ENCODE measurements around the gene HAUS7. TPM values are rescaled to one million over a fixed set of nuclear protein-coding genes. Genes with fewer than 3 reads are reported as not detected.

HAUS7 gene
- total RNA-seq, 1 donor from 2014 or later: 24.6 TPM

DNA sequence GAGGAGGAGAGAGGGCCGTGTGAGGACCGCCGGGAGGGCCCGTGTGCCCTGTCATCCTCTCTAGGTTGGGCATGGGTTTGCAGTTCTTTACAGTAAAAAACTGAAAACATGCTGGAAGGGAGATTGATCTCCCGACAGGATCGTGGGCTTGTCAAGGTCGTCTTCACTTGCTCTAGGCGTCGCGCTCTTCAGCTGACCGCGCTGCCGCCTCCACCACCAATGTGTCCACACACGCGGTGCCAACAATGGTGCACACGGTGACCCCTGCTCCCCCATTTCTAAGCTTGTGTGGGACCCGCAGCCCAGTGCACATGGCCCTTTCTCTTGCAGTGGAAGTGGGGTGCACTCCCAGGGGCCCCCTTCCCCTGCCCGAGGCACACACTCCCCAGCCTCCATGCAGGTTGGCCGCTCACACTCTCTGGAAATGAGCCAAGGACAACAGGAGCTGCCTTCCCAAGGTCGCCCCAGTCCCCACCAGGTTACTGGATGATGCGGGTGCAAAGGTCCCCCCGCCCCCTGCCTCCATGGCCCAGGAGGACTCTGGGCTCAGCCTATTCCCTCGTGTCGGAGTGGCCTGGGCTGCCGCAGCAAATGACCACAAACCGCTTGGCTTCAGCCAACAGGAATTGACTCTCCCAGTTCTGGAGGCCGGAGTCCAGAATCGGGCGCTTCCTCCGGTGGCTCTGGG, 60.8 kb downstream of the HAUS7 start:
- Mint-ChIP-seq H3K27me3 (ENCODE audit: unreplicated experiment) (peaks cover 2% of the 10 kb centered on the region), H3K9me3 (ENCODE audit: unreplicated experiment) (peaks cover 1% of the 10 kb centered on the region), H3K4me1 (ENCODE audit: low read depth, unreplicated experiment) (no peaks in the 10 kb centered on the region), H3K27ac (ENCODE audit: unreplicated experiment) (no peak overlapping the region), H3K4me3 (ENCODE audit: unreplicated experiment) (no peak overlapping the region), H3K36me3 (ENCODE audit: unreplicated experiment) (no peaks in the 10 kb centered on the region)
- TF ChIP-seq, protein P1, sequence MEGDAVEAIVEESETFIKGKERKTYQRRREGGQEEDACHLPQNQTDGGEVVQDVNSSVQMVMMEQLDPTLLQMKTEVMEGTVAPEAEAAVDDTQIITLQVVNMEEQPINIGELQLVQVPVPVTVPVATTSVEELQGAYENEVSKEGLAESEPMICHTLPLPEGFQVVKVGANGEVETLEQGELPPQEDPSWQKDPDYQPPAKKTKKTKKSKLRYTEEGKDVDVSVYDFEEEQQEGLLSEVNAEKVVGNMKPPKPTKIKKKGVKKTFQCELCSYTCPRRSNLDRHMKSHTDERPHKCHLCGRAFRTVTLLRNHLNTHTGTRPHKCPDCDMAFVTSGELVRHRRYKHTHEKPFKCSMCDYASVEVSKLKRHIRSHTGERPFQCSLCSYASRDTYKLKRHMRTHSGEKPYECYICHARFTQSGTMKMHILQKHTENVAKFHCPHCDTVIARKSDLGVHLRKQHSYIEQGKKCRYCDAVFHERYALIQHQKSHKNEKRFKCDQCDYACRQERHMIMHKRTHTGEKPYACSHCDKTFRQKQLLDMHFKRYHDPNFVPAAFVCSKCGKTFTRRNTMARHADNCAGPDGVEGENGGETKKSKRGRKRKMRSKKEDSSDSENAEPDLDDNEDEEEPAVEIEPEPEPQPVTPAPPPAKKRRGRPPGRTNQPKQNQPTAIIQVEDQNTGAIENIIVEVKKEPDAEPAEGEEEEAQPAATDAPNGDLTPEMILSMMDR (IDR thresholded peaks at IDR 0.05; ENCODE audit: partially characterized antibody, unreplicated experiment): no peak
- no peak for DNase-seq

DNA sequence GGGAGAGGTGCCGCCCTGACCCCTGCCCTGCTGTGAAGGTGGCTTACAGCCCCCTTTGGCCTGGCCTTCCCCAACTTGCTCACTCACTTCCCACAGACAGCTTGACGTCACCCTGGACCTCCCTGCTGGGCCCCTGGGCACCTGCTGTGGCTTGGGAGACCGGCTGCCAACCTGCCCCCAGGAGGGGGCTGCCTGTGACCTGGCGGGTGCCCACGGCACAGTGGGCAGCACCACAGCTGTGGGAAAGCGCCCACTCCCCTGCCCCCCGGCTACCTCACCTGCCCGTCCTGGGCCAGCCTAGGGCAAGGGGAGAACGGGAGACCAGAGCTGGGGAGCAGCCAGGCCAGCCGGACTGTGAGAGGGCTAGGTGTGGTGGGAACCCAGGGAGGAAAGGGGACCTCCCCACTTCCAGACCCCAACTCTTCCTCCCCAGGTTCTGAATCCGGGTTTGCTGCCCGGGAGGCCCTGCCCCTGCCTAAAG, 61.5 kb downstream of the HAUS7 start:
- Mint-ChIP-seq H3K4me1 (ENCODE audit: low read depth, unreplicated experiment) (no peaks in the 10 kb centered on the region), H3K36me3 (ENCODE audit: unreplicated experiment) (no peaks in the 10 kb centered on the region), H3K27ac (ENCODE audit: unreplicated experiment) (no peak overlapping the region), H3K27me3 (ENCODE audit: unreplicated experiment) (peaks cover 2% of the 10 kb centered on the region), H3K4me3 (ENCODE audit: unreplicated experiment) (no peak overlapping the region), H3K9me3 (ENCODE audit: unreplicated experiment) (peaks cover 1% of the 10 kb centered on the region)
- no peak for DNase-seq
- TF ChIP-seq, protein P1 (IDR thresholded peaks at IDR 0.05; ENCODE audit: partially characterized antibody, unreplicated experiment): no peak

DNA sequence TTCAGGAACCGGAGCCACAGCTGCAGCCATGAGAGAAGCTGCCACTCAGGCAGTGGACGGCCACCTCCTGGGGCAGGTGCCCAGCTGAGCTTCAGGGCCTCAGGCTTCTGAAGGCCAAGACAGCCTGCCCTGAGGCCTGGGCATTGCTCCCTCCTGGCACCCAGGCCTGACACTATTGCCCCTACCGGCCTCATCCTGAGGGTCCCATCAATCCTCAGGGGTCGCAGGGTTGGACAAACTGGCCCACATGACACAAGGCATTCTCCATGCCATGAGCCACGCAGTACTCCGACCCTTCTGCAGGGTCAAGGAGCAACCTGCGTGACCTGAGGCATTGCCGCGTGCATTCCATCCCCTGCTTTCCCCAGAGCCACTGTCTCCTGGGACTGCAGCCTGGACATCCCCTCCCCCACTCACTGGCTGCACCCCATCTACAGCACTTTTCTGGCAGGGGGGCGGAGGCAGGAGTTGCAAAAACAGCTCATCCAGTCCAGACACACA, 62.1 kb downstream of the HAUS7 start:
- no peak overlapping the region for H3K27ac Mint-ChIP-seq (ENCODE audit: unreplicated experiment)
- DNase-seq: no peak
- no peaks in the 10 kb centered on the region for H3K4me1 Mint-ChIP-seq (ENCODE audit: low read depth, unreplicated experiment)
- TF ChIP-seq, protein P1 (IDR thresholded peaks at IDR 0.05; ENCODE audit: partially characterized antibody, unreplicated experiment): no peak
- H3K27me3 Mint-ChIP-seq (ENCODE audit: unreplicated experiment): peaks cover 2% of the 10 kb centered on the region
- H3K4me3 Mint-ChIP-seq (ENCODE audit: unreplicated experiment): no peak overlapping the region
- H3K36me3 Mint-ChIP-seq (ENCODE audit: unreplicated experiment): no peaks in the 10 kb centered on the region
- peaks cover 1% of the 10 kb centered on the region for H3K9me3 Mint-ChIP-seq (ENCODE audit: unreplicated experiment)

DNA sequence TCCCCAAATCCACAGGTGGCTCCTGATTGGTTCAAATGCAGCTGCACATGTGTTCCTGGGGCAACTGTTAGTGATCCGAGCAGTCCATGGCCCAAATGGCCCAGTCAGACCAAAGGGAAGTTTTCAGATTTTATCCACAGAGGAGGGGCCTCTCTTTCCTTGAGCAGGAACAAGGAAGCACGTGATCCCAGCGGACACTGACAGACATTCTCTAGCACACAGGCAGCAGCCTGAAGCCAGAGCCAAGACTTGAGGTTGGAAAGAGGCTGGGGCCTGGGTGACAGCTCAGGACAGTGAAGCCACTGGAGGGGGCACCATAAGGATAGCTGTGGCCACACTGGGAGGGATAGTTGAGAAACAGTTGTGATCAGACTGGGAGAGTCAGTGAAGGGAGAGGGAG, 62.6 kb downstream of the HAUS7 start:
- no peak for DNase-seq
- Mint-ChIP-seq H3K4me3 (ENCODE audit: unreplicated experiment) (no peak overlapping the region), H3K36me3 (ENCODE audit: unreplicated experiment) (no peaks in the 10 kb centered on the region), H3K9me3 (ENCODE audit: unreplicated experiment) (peaks cover 1% of the 10 kb centered on the region), H3K27ac (ENCODE audit: unreplicated experiment) (no peak overlapping the region), H3K27me3 (ENCODE audit: unreplicated experiment) (peaks cover 2% of the 10 kb centered on the region), H3K4me1 (ENCODE audit: low read depth, unreplicated experiment) (no peaks in the 10 kb centered on the region)
- TF ChIP-seq, protein P1 (IDR thresholded peaks at IDR 0.05; ENCODE audit: partially characterized antibody, unreplicated experiment): no peak

DNA sequence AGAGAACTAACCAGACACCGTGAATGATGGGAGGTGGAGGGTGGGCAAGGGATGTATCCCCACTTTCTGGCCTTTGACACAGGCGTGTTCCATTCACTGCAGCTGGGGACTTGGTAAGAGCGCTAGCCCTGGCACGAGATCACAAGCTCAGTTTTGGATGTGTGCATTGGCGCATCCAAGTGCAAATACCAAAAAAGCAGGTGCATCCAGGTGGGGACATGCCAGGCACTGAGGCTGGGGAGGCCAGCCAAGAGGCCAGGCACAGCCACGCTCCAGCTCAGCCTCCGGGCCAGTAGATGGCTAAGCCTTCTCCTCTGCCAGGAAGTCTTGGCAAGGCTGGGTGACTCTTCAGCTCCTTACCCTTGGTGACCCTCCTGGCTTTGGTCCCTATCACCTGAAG, 63.5 kb downstream of the HAUS7 start:
- Mint-ChIP-seq H3K4me1 (ENCODE audit: low read depth, unreplicated experiment) (no peaks in the 10 kb centered on the region), H3K9me3 (ENCODE audit: unreplicated experiment) (peaks cover 1% of the 10 kb centered on the region), H3K4me3 (ENCODE audit: unreplicated experiment) (no peak overlapping the region), H3K27me3 (ENCODE audit: unreplicated experiment) (no peaks in the 10 kb centered on the region), H3K27ac (ENCODE audit: unreplicated experiment) (no peak overlapping the region), H3K36me3 (ENCODE audit: unreplicated experiment) (no peaks in the 10 kb centered on the region)
- no peak for DNase-seq
- TF ChIP-seq, protein P1 (IDR thresholded peaks at IDR 0.05; ENCODE audit: partially characterized antibody, unreplicated experiment): no peak

All from glutamatergic neuron (in vitro differentiated cells).